Measurements from ENCODE around the gene AGAP1.

AGAP1 gene

DNA sequence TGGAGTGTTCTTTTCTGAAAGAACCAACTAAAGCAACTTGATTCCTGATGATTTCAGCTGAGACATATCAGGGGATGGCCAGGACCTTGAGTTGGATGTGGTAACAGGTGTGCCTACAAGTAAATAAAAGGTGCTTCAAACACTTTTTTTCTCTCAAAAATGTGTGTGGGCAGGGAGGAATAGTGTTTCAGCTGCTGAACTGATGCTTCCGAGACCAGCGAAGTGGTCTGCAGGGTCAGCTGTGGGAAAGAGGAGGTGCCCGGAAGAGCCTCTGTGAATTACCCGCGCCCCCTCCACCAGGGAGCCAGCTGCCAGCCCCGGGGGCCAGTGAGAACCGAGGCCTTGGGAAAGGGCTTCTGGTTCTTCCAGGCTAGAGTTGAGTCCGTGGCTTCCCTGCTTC, 425.0 kb downstream of the AGAP1 start:
- Mint-ChIP-seq H3K4me3 (no peak overlapping the region), H3K4me1 (ENCODE audit: low read depth) (no peaks in the 10 kb centered on the region), H3K9me3 (no peaks in the 10 kb centered on the region), H3K36me3 (ENCODE audit: low read depth) (no peaks in the 10 kb centered on the region), H3K27me3 (ENCODE audit: low read depth) (no peaks in the 10 kb centered on the region), H3K27ac (no peak overlapping the region)

DNA sequence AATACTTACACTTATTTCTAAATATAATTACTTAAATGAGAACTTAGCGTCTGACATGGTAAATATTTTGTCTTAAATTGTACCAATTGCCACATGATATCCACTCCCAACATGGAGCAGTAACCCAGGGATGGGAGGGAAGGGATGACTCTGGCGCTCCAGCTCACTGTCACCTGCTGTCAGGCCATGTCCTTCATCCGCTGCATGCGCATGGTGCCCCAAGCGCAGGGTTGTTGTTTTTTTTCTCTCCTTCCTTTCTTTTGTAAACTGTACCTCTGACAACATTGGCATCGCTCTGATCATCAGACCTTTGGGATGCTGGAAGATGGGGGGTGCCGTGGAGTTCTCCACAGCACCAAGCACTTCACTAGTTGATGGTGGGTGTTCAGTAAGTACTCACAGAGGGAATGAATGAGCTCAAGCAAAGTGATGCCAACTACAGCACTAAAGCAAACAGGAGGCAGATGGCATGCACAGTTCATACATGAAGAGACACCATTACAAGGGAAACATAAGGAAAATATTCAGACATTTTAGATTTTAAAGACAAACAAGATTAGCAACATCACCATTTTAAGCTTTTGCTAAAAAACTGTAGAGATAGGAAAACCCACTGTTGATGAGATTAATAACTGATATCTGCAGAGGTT, 426.5 kb downstream of the AGAP1 start:
- Mint-ChIP-seq H3K36me3 (ENCODE audit: low read depth) (no peaks in the 10 kb centered on the region), H3K4me3 (no peak overlapping the region), H3K27ac (no peak overlapping the region), H3K4me1 (ENCODE audit: low read depth) (no peaks in the 10 kb centered on the region), H3K27me3 (ENCODE audit: low read depth) (no peaks in the 10 kb centered on the region), H3K9me3 (no peaks in the 10 kb centered on the region)

DNA sequence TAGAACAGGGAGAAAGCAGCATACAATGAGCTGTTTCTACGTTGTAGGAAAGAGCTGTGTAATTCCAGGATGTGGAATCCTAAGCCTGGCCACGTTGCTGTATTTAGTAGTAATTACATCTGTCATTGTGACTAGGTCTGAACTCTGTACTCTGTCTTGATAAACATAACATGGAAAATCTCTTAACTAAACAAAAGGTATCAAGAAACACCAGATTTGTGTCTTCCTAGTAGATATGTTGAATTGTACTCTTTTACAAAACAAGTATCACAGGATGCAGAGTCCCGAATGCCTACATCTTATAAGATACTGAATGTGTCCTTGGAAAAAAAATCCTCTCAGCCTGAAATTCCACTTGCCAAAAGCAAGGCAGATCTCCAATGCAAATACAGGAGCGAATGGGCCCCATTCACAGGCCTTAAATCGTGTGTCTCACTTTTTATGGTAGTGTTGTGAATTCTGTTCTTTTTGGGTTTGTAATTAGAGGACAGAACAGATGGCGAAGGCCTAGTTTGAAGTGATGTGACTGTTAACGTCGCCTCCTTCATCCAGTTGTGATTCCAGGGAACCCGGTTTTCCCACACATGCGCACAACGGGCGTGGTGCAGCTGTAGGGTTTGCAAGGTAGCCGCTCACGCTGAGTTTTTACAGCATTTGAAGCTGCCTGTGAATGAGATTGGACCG, 427.8 kb downstream of the AGAP1 start:
- Mint-ChIP-seq H3K27ac (no peak overlapping the region), H3K4me3 (no peak overlapping the region), H3K36me3 (ENCODE audit: low read depth) (no peaks in the 10 kb centered on the region), H3K9me3 (no peaks in the 10 kb centered on the region), H3K4me1 (ENCODE audit: low read depth) (no peaks in the 10 kb centered on the region), H3K27me3 (ENCODE audit: low read depth) (no peaks in the 10 kb centered on the region)

DNA sequence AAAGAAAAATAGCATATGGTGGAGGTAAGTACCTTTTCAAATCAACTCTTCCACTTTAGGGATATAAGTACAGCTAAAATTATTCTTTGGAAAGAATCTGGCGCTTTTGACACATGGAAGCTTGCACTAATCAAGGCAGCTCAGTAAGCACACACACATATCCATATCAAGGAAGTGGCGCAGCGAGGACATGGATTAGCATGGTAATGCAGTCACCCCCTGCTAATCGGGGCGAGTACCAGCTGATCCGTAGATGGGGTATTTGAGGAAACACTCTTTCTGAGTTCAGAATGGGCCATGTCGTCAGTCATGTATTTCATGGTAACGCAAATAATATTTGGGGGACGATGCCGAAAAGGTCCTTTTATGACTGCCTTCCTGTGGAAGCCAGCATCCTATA, 429.0 kb downstream of the AGAP1 start:
- Mint-ChIP-seq H3K27me3 (ENCODE audit: low read depth) (no peaks in the 10 kb centered on the region), H3K27ac (no peak overlapping the region), H3K4me1 (ENCODE audit: low read depth) (no peaks in the 10 kb centered on the region), H3K9me3 (no peaks in the 10 kb centered on the region), H3K36me3 (ENCODE audit: low read depth) (no peaks in the 10 kb centered on the region), H3K4me3 (no peak overlapping the region)

DNA sequence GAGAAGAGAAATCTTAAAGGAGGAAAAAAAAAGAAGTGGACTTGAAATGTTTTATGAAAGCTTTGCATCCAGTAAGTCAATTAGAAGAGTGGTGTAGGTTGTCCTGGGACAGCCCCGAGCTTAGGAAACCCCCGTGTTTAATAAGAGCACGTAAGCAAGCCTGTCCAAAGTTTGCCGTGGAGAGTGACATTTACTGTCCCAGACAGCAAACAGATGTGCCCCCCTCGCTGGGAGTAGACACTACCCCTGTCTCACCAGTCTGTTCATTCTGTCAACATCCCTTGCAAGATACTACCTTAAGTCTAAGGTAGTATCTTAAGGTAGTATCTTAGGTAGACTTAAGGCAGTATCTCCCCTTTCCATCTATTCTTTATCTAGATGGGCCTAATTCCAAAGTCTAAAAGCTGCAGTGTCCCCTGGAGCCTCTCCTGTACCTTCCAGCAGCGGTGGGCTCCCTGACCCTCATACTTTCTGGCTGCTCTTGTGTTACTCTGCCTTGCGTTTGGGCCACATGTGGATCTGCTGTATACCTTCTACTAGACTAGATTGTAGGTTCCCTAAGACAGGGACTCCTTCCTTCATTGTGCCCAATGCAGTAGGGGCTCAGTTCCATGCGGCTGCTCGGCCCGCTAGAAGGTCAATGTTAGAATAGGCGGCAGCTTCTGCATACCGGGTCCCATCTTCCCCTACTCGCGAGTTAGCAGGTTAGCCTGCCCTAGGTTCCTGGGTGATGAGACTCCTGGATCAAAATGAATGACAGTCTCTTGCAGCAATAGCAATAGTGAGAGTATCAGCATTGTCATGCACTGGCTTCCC, 430.2 kb downstream of the AGAP1 start:
- H3K4me1 Mint-ChIP-seq (ENCODE audit: low read depth) = no peaks in the 10 kb centered on the region

DNA sequence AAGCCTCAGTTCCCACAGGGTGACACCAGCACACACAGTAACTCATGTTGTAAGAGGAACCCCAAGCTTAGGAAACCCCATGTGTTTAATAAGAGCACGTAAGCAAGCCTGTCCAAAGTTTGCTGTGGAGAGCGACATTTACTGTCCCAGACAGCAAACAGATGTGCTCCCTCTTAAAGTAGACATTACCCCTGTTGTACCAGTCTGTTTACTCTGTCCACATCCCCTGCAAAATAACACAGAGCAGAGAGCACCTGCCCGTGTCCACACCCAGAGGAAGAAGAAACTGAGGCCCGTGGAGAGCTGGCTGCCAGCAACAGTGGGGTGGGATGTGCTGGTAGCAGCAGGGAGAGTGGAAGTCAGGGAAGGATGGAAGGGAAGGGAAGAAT, 430.8 kb downstream of the AGAP1 start:
- Mint-ChIP-seq H3K4me1 (ENCODE audit: low read depth) (no peaks in the 10 kb centered on the region), H3K27me3 (ENCODE audit: low read depth) (no peaks in the 10 kb centered on the region), H3K27ac (no peak overlapping the region), H3K36me3 (ENCODE audit: low read depth) (no peaks in the 10 kb centered on the region), H3K4me3 (no peak overlapping the region), H3K9me3 (no peaks in the 10 kb centered on the region)

More for the DNA sequence above, 430.2 kb downstream of the AGAP1 start:
- H3K9me3 Mint-ChIP-seq = no peaks in the 10 kb centered on the region
- no peak overlapping the region for H3K4me3 Mint-ChIP-seq
- H3K36me3 Mint-ChIP-seq (ENCODE audit: low read depth) = no peaks in the 10 kb centered on the region
- H3K27ac Mint-ChIP-seq = no peak overlapping the region
- H3K27me3 Mint-ChIP-seq (ENCODE audit: low read depth) = no peaks in the 10 kb centered on the region

DNA sequence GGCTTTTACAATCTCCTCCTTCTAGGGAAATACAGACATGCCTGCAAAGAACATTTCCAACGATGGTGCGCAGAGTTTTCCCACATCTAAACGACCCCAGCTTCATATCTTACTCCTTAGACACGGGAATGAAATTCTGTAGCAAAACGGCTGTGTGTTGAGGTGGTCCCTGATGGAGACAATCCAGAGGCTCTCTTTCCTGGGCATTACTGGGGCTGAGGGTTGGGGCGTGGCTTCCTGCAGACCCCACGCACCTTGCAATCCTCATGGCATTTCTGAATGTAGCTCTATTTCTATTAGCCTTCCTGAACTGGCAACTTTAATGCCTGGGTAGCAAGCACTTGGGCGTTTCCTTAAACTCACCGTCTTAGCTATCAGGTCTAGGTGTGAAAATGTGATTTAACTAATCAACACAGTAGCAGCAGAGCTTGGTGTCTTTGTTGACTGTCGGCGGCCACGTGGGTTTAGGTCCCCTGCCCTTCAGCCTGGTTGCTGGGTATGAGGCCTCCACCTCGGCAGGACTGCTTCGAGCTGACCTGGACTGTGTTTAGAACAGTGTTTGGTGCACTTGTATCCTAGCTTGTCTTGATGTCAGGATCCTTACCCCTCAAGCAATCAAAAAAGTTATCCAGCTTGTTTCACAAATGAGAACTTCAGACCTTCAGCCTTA, 431.5 kb downstream of the AGAP1 start:
- Mint-ChIP-seq H3K4me3 (no peak overlapping the region), H3K27ac (no peak overlapping the region), H3K36me3 (ENCODE audit: low read depth) (no peaks in the 10 kb centered on the region), H3K9me3 (no peaks in the 10 kb centered on the region), H3K27me3 (ENCODE audit: low read depth) (no peaks in the 10 kb centered on the region), H3K4me1 (ENCODE audit: low read depth) (no peaks in the 10 kb centered on the region)

DNA sequence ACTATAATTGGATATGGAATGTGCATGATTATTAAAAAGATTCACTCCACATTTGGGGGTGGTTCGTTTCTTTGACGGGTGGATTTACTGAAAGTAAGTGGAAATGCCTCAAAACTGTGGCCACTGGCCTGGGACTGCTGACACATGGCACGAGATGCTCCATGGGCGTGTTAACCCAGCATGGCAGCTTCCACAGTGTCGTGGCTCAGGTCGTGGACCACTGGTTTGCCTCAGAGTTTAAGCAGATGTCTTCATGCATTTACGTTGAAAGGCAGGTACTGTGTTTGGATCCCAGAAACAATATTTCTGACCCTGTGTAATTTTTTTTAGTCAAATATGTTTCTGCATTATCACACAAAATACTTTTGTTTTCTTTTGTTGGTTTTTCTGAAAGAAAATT, 432.4 kb downstream of the AGAP1 start:
- H3K27me3 Mint-ChIP-seq (ENCODE audit: low read depth) = no peaks in the 10 kb centered on the region
- no peak overlapping the region for H3K27ac Mint-ChIP-seq
- no peaks in the 10 kb centered on the region for H3K9me3 Mint-ChIP-seq
- H3K36me3 Mint-ChIP-seq (ENCODE audit: low read depth) = no peaks in the 10 kb centered on the region
- H3K4me1 Mint-ChIP-seq (ENCODE audit: low read depth) = no peaks in the 10 kb centered on the region
- no peak overlapping the region for H3K4me3 Mint-ChIP-seq

DNA sequence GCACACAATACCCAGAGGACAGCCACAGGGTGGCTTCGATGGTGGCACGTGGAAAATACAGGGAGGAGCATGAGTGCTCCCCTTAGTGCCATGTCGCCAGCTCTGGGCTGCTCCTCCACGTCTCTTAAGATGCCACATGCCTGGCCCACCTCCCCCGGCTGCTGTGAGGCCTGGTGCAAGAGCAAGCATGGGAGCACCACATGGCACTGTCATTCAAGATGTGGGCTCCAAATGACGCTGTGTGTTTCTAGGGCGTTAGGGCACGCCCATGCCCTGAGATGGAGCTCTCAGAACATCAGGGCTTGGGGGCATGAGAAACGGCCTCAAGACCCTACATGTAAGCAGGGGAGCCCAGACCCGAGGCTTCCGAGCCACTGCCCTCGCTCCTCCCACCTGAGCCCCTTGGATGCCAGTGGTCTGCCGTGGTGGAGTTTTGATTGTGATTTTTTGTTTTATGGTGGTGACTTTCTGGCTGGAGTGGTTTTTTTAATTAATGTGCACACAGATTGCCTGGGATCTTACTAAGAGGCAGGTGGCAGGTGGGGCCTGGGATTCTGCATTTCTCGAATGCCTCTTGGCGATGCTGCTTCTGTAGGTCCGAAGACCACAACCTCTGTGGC, 435.0 kb downstream of the AGAP1 start:
- Mint-ChIP-seq H3K27ac (no peak overlapping the region), H3K4me3 (no peak overlapping the region), H3K27me3 (ENCODE audit: low read depth) (no peaks in the 10 kb centered on the region), H3K36me3 (ENCODE audit: low read depth) (no peaks in the 10 kb centered on the region), H3K9me3 (no peaks in the 10 kb centered on the region), H3K4me1 (ENCODE audit: low read depth) (no peaks in the 10 kb centered on the region)

DNA sequence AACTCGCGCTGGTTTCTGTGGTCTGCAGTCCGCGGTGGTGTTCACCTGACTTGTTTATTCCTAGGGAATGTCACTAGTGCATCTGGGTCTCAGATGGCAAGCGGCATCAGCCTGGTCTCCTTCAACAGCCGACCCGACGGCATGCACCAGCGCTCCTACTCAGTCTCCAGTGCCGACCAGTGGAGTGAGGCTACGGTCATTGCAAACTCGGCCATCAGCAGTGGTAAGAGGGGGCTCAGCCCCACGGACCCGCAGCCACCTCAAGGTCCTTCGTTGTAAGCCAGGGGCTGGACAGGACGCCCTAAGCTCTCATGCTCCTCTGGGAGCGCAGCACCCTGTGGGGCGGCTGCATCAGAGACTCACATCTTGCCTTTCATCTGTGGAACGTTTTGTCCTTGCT, 436.9 kb downstream of the AGAP1 start:
- H3K27me3 Mint-ChIP-seq (ENCODE audit: low read depth) = no peaks in the 10 kb centered on the region
- H3K27ac Mint-ChIP-seq = no peak overlapping the region
- H3K36me3 Mint-ChIP-seq (ENCODE audit: low read depth) = no peaks in the 10 kb centered on the region
- no peaks in the 10 kb centered on the region for H3K4me1 Mint-ChIP-seq (ENCODE audit: low read depth)
- no peaks in the 10 kb centered on the region for H3K9me3 Mint-ChIP-seq
- no peak overlapping the region for H3K4me3 Mint-ChIP-seq

DNA sequence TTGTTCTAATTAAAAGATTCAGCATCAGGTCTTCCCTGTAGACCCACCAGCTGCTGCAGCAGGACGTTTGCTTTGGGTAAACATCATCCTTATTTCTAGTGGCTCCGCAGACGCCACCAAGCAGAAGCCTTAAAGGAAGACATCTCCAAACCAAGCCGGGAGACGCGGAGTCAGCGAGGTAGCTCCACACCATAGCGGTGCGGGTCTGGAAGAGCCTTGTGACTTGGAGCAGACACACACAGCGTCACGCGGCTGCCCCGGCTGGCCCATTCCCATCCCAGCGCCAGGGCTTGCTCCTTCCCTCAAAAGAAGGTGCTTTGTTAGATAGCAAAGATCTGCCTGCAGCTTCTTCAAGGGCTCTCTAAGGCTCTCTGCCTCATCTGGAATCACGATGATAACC, 437.8 kb downstream of the AGAP1 start:
- Mint-ChIP-seq H3K36me3 (ENCODE audit: low read depth) (no peaks in the 10 kb centered on the region), H3K27me3 (ENCODE audit: low read depth) (no peaks in the 10 kb centered on the region), H3K4me1 (ENCODE audit: low read depth) (no peaks in the 10 kb centered on the region), H3K27ac (no peak overlapping the region), H3K9me3 (peaks cover 5% of the 10 kb centered on the region), H3K4me3 (no peak overlapping the region)

DNA sequence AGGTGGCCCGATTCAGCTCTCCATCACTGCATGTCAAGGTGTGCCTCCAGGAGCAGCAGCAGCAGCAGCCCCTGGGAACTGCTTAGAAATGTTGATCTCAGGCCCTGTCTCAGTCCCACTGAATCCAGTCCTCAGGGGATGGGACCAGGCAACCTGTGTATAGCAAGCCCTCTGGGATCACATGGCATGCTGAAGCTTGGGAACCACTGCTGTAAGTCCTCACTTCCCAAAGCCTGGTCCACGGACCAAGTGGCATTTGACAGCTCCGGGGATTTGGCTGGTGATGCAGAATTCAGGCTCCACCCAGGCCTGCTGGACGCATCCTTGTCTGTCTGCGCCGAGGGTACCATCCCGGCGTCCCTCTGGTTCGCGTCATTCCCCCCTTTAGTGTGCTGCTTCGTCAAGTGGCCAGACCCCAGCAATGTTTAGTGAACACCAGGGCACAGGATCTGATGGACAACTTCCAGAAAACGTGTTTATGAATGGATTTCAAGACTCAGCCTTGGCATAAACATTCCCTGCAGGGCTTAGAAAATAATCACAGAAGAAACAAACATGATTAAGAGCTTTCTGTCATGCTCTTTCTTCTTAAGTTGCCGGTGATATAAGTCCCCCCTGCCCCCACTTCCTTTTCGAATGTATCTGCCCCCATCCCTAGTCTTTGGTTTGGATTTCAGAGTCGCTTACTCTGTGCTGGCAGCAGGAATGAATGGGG, 440.4 kb downstream of the AGAP1 start:
- Mint-ChIP-seq H3K36me3 (ENCODE audit: low read depth) (no peaks in the 10 kb centered on the region), H3K27ac (no peak overlapping the region), H3K9me3 (peaks cover 8% of the 10 kb centered on the region), H3K4me3 (no peak overlapping the region), H3K27me3 (ENCODE audit: low read depth) (no peaks in the 10 kb centered on the region), H3K4me1 (ENCODE audit: low read depth) (no peaks in the 10 kb centered on the region)

DNA sequence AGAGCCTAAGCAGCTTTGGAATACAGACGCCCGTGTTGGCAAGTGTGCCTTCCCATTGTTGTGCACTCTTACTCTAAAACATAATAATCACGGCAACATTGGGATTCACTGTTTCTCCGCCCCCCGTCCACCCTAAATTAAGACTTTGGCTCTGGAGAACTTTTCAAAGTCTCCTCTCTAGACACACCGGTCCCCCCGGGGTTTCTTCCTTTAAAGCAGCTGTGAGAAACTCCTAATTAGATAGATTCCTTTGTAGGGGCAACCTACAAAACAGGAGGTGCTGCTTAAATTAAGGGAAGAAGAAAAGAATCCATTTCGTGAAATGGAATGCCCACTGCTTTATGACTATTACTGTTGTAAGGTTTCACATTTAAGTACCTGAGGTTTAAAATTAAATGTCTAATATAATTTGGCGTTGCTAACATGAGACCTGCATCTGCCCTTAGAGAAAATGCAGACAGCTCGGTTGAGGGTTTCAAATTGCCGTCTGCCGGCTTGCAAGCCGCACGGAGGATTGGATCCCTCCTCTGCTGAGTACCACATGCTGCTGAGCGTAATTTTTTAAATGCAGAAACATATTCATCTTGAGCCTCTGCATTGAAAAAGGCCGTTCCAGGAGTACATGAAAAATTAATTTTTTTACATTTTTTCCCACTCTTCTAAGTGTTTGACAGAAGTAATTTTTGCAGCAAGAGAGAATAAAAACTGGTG, 441.1 kb downstream of the AGAP1 start:
- H3K4me1 Mint-ChIP-seq (ENCODE audit: low read depth) = no peaks in the 10 kb centered on the region
- H3K4me3 Mint-ChIP-seq = no peak overlapping the region
- H3K36me3 Mint-ChIP-seq (ENCODE audit: low read depth) = no peaks in the 10 kb centered on the region
- H3K27ac Mint-ChIP-seq = no peak overlapping the region
- H3K9me3 Mint-ChIP-seq = peaks cover 8% of the 10 kb centered on the region
- no peaks in the 10 kb centered on the region for H3K27me3 Mint-ChIP-seq (ENCODE audit: low read depth)

Data from T-helper 1 cell treated with Interleukin-12 subunit alpha and Interleukin-12 subunit beta and Interleukin-4 antibody, amounts not matched to agents 30 μg/mL and 1 μg/mL, for 36 hours (primary cell).